GM12878 (cell line): Measurements from ENCODE around the gene FN3K.

Experiments used
- ASH2L ChIP-seq: fragments of 300-600, 200-600 bp; sonication (generic); IDR thresholded peaks from 2 replicates; pipeline ENCODE4 v1.6.1; 2017; ENCODE audit warnings: low read depth, mild to moderate bottlenecking, borderline replicate concordance
- ESRRA ChIP-seq: IDR thresholded peaks from 2 replicates; pipeline ENCODE4 v1.6.1; 2012; ENCODE audit warnings: mild to moderate bottlenecking, low read length, improper control_type of control experiment
- TF ChIP-seq, protein P1 (sequence below), 3 experiments: IDR thresholded peaks in 2 of 3; conservative IDR thresholded peaks in 1 of 3; 2 replicates each; pipeline ENCODE4 v1.5.1; 2011; ENCODE audit warnings: low read depth in 3 of 3, low read length in 3 of 3, mild to moderate bottlenecking in 3 of 3, control low read depth in 2 of 3, moderate library complexity in 2 of 3, inconsistent platforms in 1 of 3, mixed read lengths in 1 of 3; ENCODE audit not compliant: control insufficient read depth in 2 of 3, insufficient read depth in 1 of 3; ENCODE audit errors: extremely low read depth in 1 of 3

DNA sequence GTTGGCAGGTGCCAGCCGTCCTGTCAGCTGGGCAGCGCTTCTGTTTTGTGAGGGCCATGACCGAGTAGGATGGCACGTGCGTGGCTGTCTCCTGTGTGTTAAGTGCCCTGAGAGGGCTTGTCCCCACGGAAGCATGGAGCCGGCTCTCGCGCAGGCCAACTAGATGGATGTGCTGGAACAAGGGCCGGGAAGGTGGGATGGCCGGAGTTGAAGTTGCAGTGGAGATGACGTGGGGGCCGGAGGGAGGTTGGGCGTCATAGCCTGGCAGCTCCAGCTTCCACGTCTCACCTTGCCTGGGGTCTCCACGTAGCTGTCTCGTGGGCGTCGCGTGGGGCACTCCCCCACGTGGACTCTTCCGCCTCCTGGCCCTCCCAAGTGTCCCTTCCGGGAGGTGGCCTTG, 44.1 kb downstream of the FN3K start:
- TF ChIP-seq ASH2L (no peak), ESRRA (no peak)
- TF ChIP-seq, protein P1, sequence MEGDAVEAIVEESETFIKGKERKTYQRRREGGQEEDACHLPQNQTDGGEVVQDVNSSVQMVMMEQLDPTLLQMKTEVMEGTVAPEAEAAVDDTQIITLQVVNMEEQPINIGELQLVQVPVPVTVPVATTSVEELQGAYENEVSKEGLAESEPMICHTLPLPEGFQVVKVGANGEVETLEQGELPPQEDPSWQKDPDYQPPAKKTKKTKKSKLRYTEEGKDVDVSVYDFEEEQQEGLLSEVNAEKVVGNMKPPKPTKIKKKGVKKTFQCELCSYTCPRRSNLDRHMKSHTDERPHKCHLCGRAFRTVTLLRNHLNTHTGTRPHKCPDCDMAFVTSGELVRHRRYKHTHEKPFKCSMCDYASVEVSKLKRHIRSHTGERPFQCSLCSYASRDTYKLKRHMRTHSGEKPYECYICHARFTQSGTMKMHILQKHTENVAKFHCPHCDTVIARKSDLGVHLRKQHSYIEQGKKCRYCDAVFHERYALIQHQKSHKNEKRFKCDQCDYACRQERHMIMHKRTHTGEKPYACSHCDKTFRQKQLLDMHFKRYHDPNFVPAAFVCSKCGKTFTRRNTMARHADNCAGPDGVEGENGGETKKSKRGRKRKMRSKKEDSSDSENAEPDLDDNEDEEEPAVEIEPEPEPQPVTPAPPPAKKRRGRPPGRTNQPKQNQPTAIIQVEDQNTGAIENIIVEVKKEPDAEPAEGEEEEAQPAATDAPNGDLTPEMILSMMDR (IDR thresholded peaks at IDR 0.05 in 2 of 3, conservative IDR thresholded peaks at IDR 0.05 in 1 of 3; ENCODE audit: control insufficient read depth in 2 of 3, extremely low read depth in 1 of 3, insufficient read depth in 1 of 3, low read depth in 3 of 3, low read length in 3 of 3), result no peak
